Activated CD4-positive, alpha-beta T cell treated with anti-CD3 and anti-CD28 coated beads, Interleukin-2, amount 10 ng/mL, durations not matched to agents 24 days and 14 days (primary cell): ENCODE measurements around the gene NCOA3. TPM values are rescaled to one million over a fixed set of nuclear protein-coding genes. Genes with fewer than 3 reads are reported as not detected.

Experiments used
- DNase-seq: peaks from one replicate; pipeline ENCODE4 v3.0.0; 2022
- H3K27ac Mint-ChIP-seq: one replicate; pipeline ENCODE4 v1.8.0; 2022; ENCODE audit warnings: mild to moderate bottlenecking, mixed read lengths
- H3K27me3 Mint-ChIP-seq: one replicate; pipeline ENCODE4 v1.8.0; 2022; ENCODE audit warnings: mixed read lengths
- H3K36me3 Mint-ChIP-seq: one replicate; pipeline ENCODE4 v1.8.0; 2022; ENCODE audit warnings: low read depth, mild to moderate bottlenecking, mixed read lengths
- H3K4me1 Mint-ChIP-seq: one replicate; pipeline ENCODE4 v1.8.0; 2021; ENCODE audit warnings: mixed read lengths
- H3K4me3 Mint-ChIP-seq: one replicate; pipeline ENCODE4 v1.8.0; 2022; ENCODE audit warnings: mild to moderate bottlenecking, moderate library complexity, mixed read lengths
- H3K9me3 Mint-ChIP-seq: one replicate; pipeline ENCODE4 v1.8.0; 2021; ENCODE audit warnings: mixed read lengths
- intact Hi-C: fragments of 100-400 bp; cut with micrococcal nuclease; formaldehyde crosslinking; loops from one replicate; pipeline ENCODE4 v1.15.1; 2023
- total RNA-seq: library from RNA; stranded (reverse); gene quantifications from 2 replicates; pipeline ENCODE4 v1.2.3, GENCODE V29; 2022

Gene NCOA3
- total RNA-seq, 1 donor from 2014 or later = 140 TPM

GRCh38 chr20:47676219-47676721 lies 174.6 kb downstream of the NCOA3 start:
- Mint-ChIP-seq H3K27ac (no peak overlapping the region), H3K4me1 (no peaks in the 10 kb centered on the region), H3K36me3 (no peaks in the 10 kb centered on the region), H3K9me3 (no peaks in the 10 kb centered on the region), H3K4me3 (no peak overlapping the region), H3K27me3 (no peaks in the 10 kb centered on the region)
- DNase-seq = no peak
- intact Hi-C loops = no loop called here

GRCh38 chr20:47676912-47677634 lies 175.4 kb downstream of the NCOA3 start:
- Mint-ChIP-seq H3K9me3 (no peaks in the 10 kb centered on the region), H3K36me3 (no peaks in the 10 kb centered on the region), H3K4me3 (no peak overlapping the region), H3K27me3 (no peaks in the 10 kb centered on the region), H3K27ac (no peak overlapping the region), H3K4me1 (no peaks in the 10 kb centered on the region)
- no peak for DNase-seq
- intact Hi-C loops = no loop called here

GRCh38 chr20:47677635-47678453 lies 176.2 kb downstream of the NCOA3 start:
- Mint-ChIP-seq H3K4me1 (no peaks in the 10 kb centered on the region), H3K27ac (no peak overlapping the region), H3K36me3 (no peaks in the 10 kb centered on the region), H3K9me3 (no peaks in the 10 kb centered on the region), H3K4me3 (no peak overlapping the region), H3K27me3 (no peaks in the 10 kb centered on the region)
- intact Hi-C loops = loop anchor here (1.0 kb wide), 1 partner anchor 943 kb away; no protein-coding TSS in a partner anchor
- peak; percentile 86 for DNase-seq

GRCh38 chr20:47678536-47678935 lies 176.8 kb downstream of the NCOA3 start:
- Mint-ChIP-seq H3K9me3 (no peaks in the 10 kb centered on the region), H3K27me3 (no peaks in the 10 kb centered on the region), H3K36me3 (no peaks in the 10 kb centered on the region), H3K4me1 (no peaks in the 10 kb centered on the region), H3K4me3 (no peak overlapping the region), H3K27ac (no peak overlapping the region)
- intact Hi-C loops = loop anchor here (1.0 kb wide), 1 partner anchor 943 kb away; no protein-coding TSS in a partner anchor
- DNase-seq = no peak

- no peaks in the 10 kb centered on the region for H3K4me1 Mint-ChIP-seq
Observed at GRCh38 chr20:47679462-47679861, 177.8 kb downstream of the NCOA3 start.

GRCh38 chr20:47680804-47681529 lies 179.3 kb downstream of the NCOA3 start:
- Mint-ChIP-seq H3K9me3 (no peaks in the 10 kb centered on the region), H3K4me1 (no peaks in the 10 kb centered on the region), H3K27ac (no peak overlapping the region), H3K36me3 (no peaks in the 10 kb centered on the region), H3K27me3 (no peaks in the 10 kb centered on the region), H3K4me3 (no peak overlapping the region)
- intact Hi-C loops = no loop called here
- DNase-seq = no peak

More at GRCh38 chr20:47679462-47679861, 177.8 kb downstream of the NCOA3 start:
- H3K4me3 Mint-ChIP-seq = no peak overlapping the region
- no peaks in the 10 kb centered on the region for H3K36me3 Mint-ChIP-seq
- H3K27ac Mint-ChIP-seq = no peak overlapping the region
- intact Hi-C loops = no loop called here
- H3K27me3 Mint-ChIP-seq = no peaks in the 10 kb centered on the region
- DNase-seq = no peak
- no peaks in the 10 kb centered on the region for H3K9me3 Mint-ChIP-seq

GRCh38 chr20:47682028-47682783 lies 180.5 kb downstream of the NCOA3 start:
- Mint-ChIP-seq H3K27me3 (no peaks in the 10 kb centered on the region), H3K36me3 (no peaks in the 10 kb centered on the region), H3K27ac (no peak overlapping the region), H3K4me1 (no peaks in the 10 kb centered on the region), H3K4me3 (no peak overlapping the region), H3K9me3 (no peaks in the 10 kb centered on the region)
- no peak for DNase-seq
- intact Hi-C loops = no loop called here

GRCh38 chr20:47682916-47683315 lies 181.2 kb downstream of the NCOA3 start:
- H3K36me3 Mint-ChIP-seq = no peaks in the 10 kb centered on the region
- H3K9me3 Mint-ChIP-seq = no peaks in the 10 kb centered on the region
- no peak overlapping the region for H3K27ac Mint-ChIP-seq
- no peaks in the 10 kb centered on the region for H3K4me1 Mint-ChIP-seq
- H3K4me3 Mint-ChIP-seq = no peak overlapping the region
- no peaks in the 10 kb centered on the region for H3K27me3 Mint-ChIP-seq
- DNase-seq = no peak
- intact Hi-C loops = no loop called here

- no peak for DNase-seq
- H3K4me3 Mint-ChIP-seq = no peak overlapping the region
- no peaks in the 10 kb centered on the region for H3K4me1 Mint-ChIP-seq
- intact Hi-C loops = no loop called here
- no peak overlapping the region for H3K27ac Mint-ChIP-seq
- H3K9me3 Mint-ChIP-seq = no peaks in the 10 kb centered on the region
- no peaks in the 10 kb centered on the region for H3K27me3 Mint-ChIP-seq
- no peaks in the 10 kb centered on the region for H3K36me3 Mint-ChIP-seq
Observed at GRCh38 chr20:47684306-47685080, 182.8 kb downstream of the NCOA3 start.

GRCh38 chr20:47686545-47686944 lies 184.9 kb downstream of the NCOA3 start:
- H3K36me3 Mint-ChIP-seq = no peaks in the 10 kb centered on the region
- intact Hi-C loops = no loop called here
- no peaks in the 10 kb centered on the region for H3K4me1 Mint-ChIP-seq
- H3K4me3 Mint-ChIP-seq = no peak overlapping the region
- no peaks in the 10 kb centered on the region for H3K9me3 Mint-ChIP-seq
- peaks cover 11% of the 10 kb centered on the region for H3K27me3 Mint-ChIP-seq
- H3K27ac Mint-ChIP-seq = no peak overlapping the region
- DNase-seq = no peak

GRCh38 chr20:47687095-47687987 lies 185.7 kb downstream of the NCOA3 start:
- no peaks in the 10 kb centered on the region for H3K4me1 Mint-ChIP-seq
- no peak overlapping the region for H3K4me3 Mint-ChIP-seq
- H3K27me3 Mint-ChIP-seq = peaks cover 12% of the 10 kb centered on the region
- H3K27ac Mint-ChIP-seq = no peak overlapping the region
- no peak for DNase-seq
- H3K9me3 Mint-ChIP-seq = no peaks in the 10 kb centered on the region
- H3K36me3 Mint-ChIP-seq = no peaks in the 10 kb centered on the region
- intact Hi-C loops = no loop called here
